Right lobe of liver (tissue), 4 donors: ENCODE results near the gene PRPF6.

Source experiments
- POLR2A ChIP-seq: fragments of 450-650 bp; IDR thresholded peaks from one replicate; pipeline ENCODE4 v1.6.1; 2017; ENCODE audit warnings: antibody characterized with exemption, mild to moderate bottlenecking
- TF ChIP-seq, protein P1 (sequence below), 4 donors: fragments of 200-600 bp in 3 of 4; fragments of 450-650 bp in 1 of 4; IDR thresholded peaks; one replicate each; pipeline versions ENCODE4 v1.5.1 to v1.8.0; 2016 to 2022; ENCODE audit warnings: antibody characterized with exemption in 4 of 4, mild to moderate bottlenecking in 2 of 4
- donor health status: DM: no; HTN: no; CAD: no.
- donor health status: DM: no; HTN: no; CAD: no.
- donor health status: DM: no; HTN: yes; CAD: no.

DNA sequence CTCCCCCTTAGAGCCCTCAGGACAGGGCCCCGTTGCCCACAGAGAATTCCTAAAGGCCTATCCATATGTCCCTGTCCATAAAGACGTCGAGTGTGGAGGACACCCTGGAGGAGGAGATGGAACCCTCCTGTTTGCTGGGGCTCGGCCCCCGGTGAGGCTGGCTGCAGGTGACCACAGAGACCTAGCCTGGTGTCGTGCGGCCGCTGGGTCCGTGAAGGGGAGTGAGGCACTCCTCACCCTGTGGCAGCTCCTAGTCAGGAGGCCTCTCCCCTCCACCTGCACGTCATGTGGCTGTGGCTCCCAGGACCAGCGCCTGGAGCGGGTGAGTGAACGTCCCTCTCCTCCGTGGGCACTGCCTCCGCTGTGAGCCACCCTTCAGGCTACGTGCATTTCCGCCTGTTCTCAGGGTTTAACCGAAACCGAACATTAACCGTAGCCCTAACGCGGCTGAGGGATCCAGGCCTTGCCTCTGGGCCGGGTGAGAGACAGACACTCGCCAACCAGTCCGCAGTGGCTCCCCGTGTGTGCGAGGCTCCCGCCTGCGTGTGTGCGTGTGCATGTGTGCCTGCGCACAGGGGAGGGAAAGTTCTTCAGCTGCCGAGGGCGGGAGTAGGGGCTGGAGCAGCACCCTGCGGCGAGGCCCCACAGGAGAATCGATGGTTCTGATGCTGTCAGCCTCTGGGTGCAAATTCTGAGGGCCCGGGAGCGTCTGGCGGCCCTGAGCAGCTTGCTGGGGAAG, 76.1 kb downstream of the PRPF6 start:
- TF ChIP-seq, protein P1, sequence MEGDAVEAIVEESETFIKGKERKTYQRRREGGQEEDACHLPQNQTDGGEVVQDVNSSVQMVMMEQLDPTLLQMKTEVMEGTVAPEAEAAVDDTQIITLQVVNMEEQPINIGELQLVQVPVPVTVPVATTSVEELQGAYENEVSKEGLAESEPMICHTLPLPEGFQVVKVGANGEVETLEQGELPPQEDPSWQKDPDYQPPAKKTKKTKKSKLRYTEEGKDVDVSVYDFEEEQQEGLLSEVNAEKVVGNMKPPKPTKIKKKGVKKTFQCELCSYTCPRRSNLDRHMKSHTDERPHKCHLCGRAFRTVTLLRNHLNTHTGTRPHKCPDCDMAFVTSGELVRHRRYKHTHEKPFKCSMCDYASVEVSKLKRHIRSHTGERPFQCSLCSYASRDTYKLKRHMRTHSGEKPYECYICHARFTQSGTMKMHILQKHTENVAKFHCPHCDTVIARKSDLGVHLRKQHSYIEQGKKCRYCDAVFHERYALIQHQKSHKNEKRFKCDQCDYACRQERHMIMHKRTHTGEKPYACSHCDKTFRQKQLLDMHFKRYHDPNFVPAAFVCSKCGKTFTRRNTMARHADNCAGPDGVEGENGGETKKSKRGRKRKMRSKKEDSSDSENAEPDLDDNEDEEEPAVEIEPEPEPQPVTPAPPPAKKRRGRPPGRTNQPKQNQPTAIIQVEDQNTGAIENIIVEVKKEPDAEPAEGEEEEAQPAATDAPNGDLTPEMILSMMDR (IDR thresholded peaks at IDR 0.05): no peak
- no peak for TF ChIP-seq POLR2A
